Measurements from ENCODE around the gene MMP24. TPM values are rescaled to one million over a fixed set of nuclear protein-coding genes. Genes with fewer than 3 reads are reported as not detected.

The MMP24 gene
- total RNA-seq, 1 experiment from 2014 or later, result 23.0 TPM

DNA sequence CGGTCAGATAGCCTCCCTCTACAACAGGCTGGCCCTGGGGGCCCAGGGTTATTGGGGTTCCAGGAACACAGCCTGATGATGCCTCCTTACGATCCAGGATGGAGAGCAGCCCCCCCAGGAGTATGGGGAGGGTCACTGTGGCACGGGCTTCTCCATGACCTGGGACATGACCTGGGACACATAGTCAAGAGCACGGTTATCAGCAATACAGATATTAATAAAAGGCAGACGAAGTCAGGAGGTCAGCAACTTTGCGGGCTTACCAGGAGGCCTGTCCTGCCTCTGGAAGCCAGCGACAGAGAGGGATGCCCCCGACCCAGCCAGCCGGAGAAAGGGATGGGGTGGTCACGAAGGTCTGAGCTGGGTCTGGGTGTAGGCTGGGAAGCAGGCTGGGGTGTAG, 50.6 kb downstream of the MMP24 start:
- peak overlapping the region; percentile 88 to 98 (median 90) for H3K27ac Mint-ChIP-seq
- no peak overlapping the region for H3K27ac ChIP-seq (ENCODE audit: insufficient read length, low read depth, low read length)
- H3K23me2 ChIP-seq (ENCODE audit: insufficient read length, low read depth, low read length, poor library complexity, severe bottlenecking), result peaks cover 7% of the 10 kb centered on the region
- no peak overlapping the region for H4K91ac ChIP-seq (ENCODE audit: insufficient read length, low read depth, low read length)
- no peak overlapping the region for H2BK15ac ChIP-seq (ENCODE audit: low read depth, low read length)
- no peaks in the 10 kb centered on the region; a peak in 2 of 5 replicates for H3K9me3 Mint-ChIP-seq
- H3K4me1 Mint-ChIP-seq, result peaks cover 15 to 24% of the 10 kb centered on the region in 2 experiments
- no peaks in the 10 kb centered on the region for H3K79me2 ChIP-seq (ENCODE audit: insufficient read depth, low read length)
- no peak overlapping the region for H4K5ac ChIP-seq (ENCODE audit: insufficient read length, low read depth, low read length)
- no CpG with 5 or more reads among the region's 10 CpGs for WGBS (ENCODE audit: extremely low coverage, insufficient read length, low lambda C conversion rate)
- H3K56ac ChIP-seq (ENCODE audit: insufficient read length, low read depth, low read length), result no peak overlapping the region
- no peak overlapping the region for H2AK5ac ChIP-seq (ENCODE audit: insufficient read length, low read length)
- no peak overlapping the region for H3T11ph ChIP-seq (ENCODE audit: low read length)
- TF ChIP-seq, protein P1, sequence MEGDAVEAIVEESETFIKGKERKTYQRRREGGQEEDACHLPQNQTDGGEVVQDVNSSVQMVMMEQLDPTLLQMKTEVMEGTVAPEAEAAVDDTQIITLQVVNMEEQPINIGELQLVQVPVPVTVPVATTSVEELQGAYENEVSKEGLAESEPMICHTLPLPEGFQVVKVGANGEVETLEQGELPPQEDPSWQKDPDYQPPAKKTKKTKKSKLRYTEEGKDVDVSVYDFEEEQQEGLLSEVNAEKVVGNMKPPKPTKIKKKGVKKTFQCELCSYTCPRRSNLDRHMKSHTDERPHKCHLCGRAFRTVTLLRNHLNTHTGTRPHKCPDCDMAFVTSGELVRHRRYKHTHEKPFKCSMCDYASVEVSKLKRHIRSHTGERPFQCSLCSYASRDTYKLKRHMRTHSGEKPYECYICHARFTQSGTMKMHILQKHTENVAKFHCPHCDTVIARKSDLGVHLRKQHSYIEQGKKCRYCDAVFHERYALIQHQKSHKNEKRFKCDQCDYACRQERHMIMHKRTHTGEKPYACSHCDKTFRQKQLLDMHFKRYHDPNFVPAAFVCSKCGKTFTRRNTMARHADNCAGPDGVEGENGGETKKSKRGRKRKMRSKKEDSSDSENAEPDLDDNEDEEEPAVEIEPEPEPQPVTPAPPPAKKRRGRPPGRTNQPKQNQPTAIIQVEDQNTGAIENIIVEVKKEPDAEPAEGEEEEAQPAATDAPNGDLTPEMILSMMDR (conservative IDR thresholded peaks at IDR 0.05), result no peak
- no peak overlapping the region for H2BK5ac ChIP-seq (ENCODE audit: insufficient read length, low read length)
- peak overlapping the region; percentile 69 for H3K9ac ChIP-seq (ENCODE audit: extremely low read depth, insufficient read length, low read length)
- no peaks in the 10 kb centered on the region for H3K9me3 ChIP-seq (ENCODE audit: control insufficient read depth, low read depth, low read length)
- H3K4me1 ChIP-seq (ENCODE audit: insufficient read depth, low read length), result no peaks in the 10 kb centered on the region; the same call in 1 of the 2 replicates
- no peak overlapping the region for H4K8ac ChIP-seq (replicated peaks; ENCODE audit: insufficient read length, low read depth, low read length)
- no peaks in the 10 kb centered on the region for H3K27me3 ChIP-seq (ENCODE audit: insufficient read depth, low read length)
- H4K20me1 ChIP-seq (ENCODE audit: control insufficient read depth, insufficient read depth, insufficient read length), result no peaks in the 10 kb centered on the region
- H2BK20ac ChIP-seq (ENCODE audit: low read depth, low read length, poor library complexity, severe bottlenecking), result no peak overlapping the region
- peak overlapping the region; percentile 71 for H3K4me2 ChIP-seq (ENCODE audit: insufficient read depth, insufficient read length, low read length)
- no peaks in the 10 kb centered on the region; the same call in 1 of the 2 replicates for H3K27me3 Mint-ChIP-seq (ENCODE audit: low read depth)
- no peak overlapping the region for H3K23ac ChIP-seq (ENCODE audit: insufficient read length, low read depth, low read length)
- H3K36me3 Mint-ChIP-seq (ENCODE audit: insufficient read depth in 1 of 3, low read depth in 3 of 3), result peaks cover 23 to 50% (median 46%) of the 10 kb centered on the region in 3 experiments
- no peak for DNase-seq
- H2BK120ac ChIP-seq (ENCODE audit: low read depth, low read length, poor library complexity, severe bottlenecking), result no peak overlapping the region
- H3K18ac ChIP-seq (ENCODE audit: insufficient read length, low read depth, low read length), result peak overlapping the region; percentile 4
- H3K79me1 ChIP-seq (ENCODE audit: insufficient read depth, low read depth, low read length, poor library complexity, severe bottlenecking), result no peaks in the 10 kb centered on the region
- no peak overlapping the region for H2AFZ ChIP-seq (ENCODE audit: low read length)
- no peak overlapping the region for H3K4ac ChIP-seq (ENCODE audit: low read depth, low read length)
- peak overlapping the region; percentile 90 to 94 for H3K4me3 Mint-ChIP-seq
- H2BK12ac ChIP-seq (ENCODE audit: insufficient read length, low read depth, low read length), result no peak overlapping the region
- peak overlapping the region; percentile 62; the same call in 1 of the 2 replicates for H3K14ac ChIP-seq (ENCODE audit: insufficient read depth, low read length)
